Body of pancreas (tissue), 4 donors: ENCODE measurements around the gene DYSF.

Experiments used
- POLR2A ChIP-seq, 3 donors: fragments of 450-650 bp; IDR thresholded peaks; one replicate each; pipeline ENCODE4 v1.6.1; 2016; ENCODE audit warnings: antibody characterized with exemption in 3 of 3, mild to moderate bottlenecking in 2 of 3
- TF ChIP-seq, protein P1 (sequence below), 7 experiments: fragments of 450-650 bp in 4 of 7; fragments of 200-600 bp in 3 of 7; sonication (generic) in 3 of 7; IDR thresholded peaks; one replicate each; pipeline ENCODE4 v1.5.1; 2016 to 2019; ENCODE audit warnings: antibody characterized with exemption in 7 of 7

DNA sequence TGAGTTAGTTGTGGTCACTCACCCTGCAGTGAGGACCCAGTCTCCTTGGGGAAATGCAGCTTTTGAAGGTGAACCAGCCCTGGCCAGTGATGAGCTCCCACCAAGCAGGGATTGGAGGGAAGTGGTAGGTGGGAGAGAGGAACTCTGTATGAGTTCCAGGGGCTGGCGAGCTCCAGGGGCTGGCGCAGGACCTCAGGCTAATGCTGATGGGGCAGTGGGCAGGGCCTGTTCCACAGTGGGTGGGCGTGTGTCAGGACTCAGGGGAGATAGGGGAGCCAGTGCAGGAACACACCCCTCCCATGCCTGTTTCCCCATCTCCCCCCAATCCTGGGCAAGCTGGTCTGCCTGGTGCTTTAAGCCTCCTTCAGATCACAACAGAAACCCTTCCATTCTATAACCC is 208.4 kb downstream of the DYSF start:
- TF ChIP-seq, protein P1, sequence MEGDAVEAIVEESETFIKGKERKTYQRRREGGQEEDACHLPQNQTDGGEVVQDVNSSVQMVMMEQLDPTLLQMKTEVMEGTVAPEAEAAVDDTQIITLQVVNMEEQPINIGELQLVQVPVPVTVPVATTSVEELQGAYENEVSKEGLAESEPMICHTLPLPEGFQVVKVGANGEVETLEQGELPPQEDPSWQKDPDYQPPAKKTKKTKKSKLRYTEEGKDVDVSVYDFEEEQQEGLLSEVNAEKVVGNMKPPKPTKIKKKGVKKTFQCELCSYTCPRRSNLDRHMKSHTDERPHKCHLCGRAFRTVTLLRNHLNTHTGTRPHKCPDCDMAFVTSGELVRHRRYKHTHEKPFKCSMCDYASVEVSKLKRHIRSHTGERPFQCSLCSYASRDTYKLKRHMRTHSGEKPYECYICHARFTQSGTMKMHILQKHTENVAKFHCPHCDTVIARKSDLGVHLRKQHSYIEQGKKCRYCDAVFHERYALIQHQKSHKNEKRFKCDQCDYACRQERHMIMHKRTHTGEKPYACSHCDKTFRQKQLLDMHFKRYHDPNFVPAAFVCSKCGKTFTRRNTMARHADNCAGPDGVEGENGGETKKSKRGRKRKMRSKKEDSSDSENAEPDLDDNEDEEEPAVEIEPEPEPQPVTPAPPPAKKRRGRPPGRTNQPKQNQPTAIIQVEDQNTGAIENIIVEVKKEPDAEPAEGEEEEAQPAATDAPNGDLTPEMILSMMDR (IDR thresholded peaks at IDR 0.05): no peak
- TF ChIP-seq POLR2A (IDR thresholded peaks at IDR 0.05): no peak
